SK-N-MC (cell line): ENCODE data around the gene TBC1D19.

Source experiments
- EZH2 ChIP-seq: fragments of 200-600 bp; sonication (generic); IDR thresholded peaks from one replicate; pipeline ENCODE4 v1.6.1; 2017; ENCODE audit warnings: antibody characterized with exemption
- FOXP2 ChIP-seq: optimal IDR thresholded peaks from 2 replicates; pipeline ENCODE3; 2011; ENCODE audit warnings: mild to moderate bottlenecking, moderate library complexity; ENCODE audit not compliant: insufficient read depth; ENCODE audit errors: extremely low read length, control extremely low read depth
- POLR2AphosphoS5 ChIP-seq: IDR thresholded peaks from 2 replicates; pipeline ENCODE4 v1.6.1; 2012; ENCODE audit warnings: mild to moderate bottlenecking, low read depth, low read length, borderline replicate concordance

DNA sequence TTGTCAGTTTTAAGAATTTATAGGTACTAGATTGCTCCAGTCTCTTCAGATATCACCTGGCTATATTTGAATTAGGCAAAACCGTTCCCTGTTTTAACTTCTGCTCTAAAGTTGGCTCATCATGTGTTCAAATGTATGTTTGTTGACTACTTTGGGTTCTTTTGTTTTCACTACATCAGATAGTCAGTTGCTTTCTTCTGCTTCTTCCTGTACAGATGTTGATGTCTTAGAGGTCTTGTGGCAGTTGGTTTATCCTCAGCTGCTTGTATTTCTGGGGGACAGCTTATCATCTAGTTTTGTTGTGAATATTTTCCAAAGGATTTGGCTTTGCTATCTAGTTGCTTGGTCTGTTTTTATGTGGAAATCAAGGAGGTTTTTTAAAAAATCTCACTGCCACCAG lies 28.0 kb downstream of the TBC1D19 start:
- TF ChIP-seq EZH2 = no peak
- TF ChIP-seq POLR2AphosphoS5 = no peak
- TF ChIP-seq FOXP2 = no peak
